GM12873 (cell line): ENCODE results near the gene RSRP1.

Source experiments
- TF ChIP-seq, protein P1 (sequence below): IDR thresholded peaks from 2 replicates; pipeline ENCODE4 v1.5.1; 2012; ENCODE audit warnings: low read depth, mild to moderate bottlenecking, moderate library complexity, low read length, control low read depth; ENCODE audit not compliant: insufficient read depth; ENCODE audit errors: missing control alignments

The RSRP1 gene

DNA sequence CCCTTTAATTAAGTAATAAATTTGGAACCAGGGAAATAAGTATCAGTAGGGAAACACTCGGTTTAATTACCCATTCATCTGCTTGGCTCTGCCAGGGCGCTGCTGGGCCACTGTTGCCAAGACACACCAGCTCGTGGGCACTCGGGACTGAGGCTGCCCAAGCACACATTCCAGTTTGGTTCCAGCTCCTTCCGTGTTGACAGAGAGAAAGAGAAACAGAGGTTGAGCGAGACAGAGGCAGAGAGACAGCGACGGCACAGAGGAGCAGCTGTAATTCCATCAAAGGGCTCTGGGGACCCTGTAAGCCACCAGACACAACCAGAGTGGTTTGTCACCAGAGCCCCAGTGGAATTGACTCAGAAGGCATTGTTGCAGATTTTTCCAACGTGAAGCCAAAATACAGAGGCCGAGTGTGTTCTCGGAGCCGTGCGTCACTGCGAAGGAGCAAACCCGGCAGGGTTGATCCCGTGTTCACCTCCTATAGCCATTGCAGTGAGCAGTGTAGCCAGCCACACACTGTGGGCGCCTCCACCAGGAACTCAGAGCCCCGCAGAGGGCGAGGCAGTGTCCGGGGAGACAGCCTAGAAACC lies 48.5 kb downstream of the RSRP1 start:
- TF ChIP-seq, protein P1, sequence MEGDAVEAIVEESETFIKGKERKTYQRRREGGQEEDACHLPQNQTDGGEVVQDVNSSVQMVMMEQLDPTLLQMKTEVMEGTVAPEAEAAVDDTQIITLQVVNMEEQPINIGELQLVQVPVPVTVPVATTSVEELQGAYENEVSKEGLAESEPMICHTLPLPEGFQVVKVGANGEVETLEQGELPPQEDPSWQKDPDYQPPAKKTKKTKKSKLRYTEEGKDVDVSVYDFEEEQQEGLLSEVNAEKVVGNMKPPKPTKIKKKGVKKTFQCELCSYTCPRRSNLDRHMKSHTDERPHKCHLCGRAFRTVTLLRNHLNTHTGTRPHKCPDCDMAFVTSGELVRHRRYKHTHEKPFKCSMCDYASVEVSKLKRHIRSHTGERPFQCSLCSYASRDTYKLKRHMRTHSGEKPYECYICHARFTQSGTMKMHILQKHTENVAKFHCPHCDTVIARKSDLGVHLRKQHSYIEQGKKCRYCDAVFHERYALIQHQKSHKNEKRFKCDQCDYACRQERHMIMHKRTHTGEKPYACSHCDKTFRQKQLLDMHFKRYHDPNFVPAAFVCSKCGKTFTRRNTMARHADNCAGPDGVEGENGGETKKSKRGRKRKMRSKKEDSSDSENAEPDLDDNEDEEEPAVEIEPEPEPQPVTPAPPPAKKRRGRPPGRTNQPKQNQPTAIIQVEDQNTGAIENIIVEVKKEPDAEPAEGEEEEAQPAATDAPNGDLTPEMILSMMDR = peak; percentile 47

DNA sequence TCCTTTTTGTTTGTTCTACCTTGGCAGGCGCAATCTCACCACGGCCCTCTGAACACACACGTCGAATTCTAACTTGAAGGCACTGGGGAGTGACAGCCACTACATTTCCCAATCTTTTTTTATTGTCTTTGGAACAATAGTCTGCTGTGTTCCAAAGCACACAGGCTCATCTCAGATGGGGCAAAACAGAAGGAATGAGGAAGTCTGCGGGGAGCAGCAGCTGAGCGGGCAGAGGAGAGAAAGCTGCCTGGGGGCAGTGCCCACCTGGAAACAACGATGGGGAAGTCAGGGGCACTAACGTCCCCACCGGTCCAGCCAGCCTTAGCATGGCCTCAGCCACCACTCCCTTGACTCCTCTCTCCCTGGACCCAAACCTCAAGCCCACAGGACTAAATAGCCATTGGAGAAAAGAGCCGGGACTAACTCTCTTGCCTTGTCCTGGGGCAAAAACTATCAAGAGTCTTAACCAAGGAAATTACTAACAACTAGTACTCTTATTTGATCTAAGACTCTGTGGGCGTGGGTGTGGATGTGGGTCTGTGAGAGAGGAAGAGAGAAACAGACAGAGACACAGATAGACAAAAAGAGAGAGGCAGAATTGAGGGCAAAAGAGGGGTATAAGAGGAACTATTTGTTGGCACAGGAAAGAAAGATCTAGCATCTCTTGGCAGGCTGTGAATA lies 49.1 kb downstream of the RSRP1 start:
- TF ChIP-seq, protein P1 = no peak

DNA sequence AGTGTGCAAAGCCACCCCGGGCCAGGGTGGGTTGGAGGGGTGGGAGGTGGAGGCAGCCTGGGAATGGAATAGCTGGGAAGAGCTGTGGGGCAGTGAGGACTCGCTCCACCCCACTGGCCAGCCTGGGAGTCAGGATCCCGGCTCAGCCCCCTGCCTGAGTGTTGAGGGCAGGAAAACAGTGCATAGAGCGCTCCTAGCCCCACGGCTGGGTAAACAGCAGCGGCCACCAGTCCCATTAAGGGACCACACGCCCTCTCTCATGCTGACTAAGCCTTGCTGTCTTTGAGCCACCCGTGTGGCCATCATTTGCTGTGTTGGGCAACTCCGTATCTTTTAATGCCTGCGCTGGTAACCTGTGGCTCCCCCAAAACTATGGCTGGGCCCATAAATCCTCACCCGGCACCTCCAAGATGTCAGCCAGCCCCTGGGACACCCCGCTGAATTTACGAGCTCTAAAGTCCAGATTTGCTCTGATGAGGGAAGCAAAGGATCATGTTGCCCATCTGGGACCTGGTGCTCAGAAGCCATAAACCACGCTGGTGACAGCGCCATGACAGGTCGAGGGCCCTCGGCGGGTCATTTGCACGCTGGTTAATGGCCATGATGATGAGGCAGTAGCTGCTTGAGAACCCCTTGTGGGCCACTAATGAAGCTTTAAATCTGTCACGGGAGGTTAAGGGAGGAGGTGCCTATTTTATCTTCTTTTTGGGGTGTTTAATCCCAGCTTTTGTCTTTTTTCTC lies 49.8 kb downstream of the RSRP1 start:
- TF ChIP-seq, protein P1 = no peak

DNA sequence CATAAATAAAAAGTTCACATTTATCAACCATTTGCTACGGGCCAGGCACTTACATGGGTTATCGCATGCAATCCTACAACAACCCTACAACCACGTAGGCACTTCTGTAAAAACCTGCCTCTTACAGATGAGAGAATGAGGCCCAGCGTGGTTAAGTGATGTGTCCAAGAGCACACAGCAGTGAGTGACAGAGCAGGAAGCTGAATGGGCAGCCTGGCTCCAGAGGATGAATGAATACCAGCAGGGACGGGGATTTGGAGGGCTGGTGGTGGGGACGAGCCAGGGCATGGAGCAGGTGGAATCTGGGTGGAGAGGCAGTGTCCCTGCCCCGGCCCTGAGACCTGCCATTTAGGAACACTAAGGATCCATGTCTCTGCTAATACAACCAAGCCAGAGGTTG lies 50.4 kb downstream of the RSRP1 start:
- TF ChIP-seq, protein P1 = no peak

DNA sequence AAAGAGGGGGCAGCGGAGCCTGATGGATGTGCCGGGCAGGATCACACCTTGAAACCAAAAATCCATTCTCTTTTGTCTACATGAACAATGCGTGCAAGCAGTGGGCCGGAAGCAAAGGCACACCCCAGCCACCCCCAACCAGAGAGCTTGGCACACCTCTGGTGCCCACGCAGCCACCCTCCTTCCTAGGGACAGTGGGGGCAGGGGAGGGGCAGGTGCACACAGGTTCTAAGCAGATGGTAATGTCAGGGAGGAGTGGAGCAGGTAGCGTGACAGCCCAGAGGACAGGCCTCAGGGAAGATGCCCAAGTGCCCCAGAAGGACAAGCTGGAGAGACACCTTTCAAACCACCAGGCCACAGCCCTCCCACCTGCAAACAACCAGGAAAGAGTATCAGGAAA lies 51.4 kb downstream of the RSRP1 start:
- TF ChIP-seq, protein P1 = no peak

DNA sequence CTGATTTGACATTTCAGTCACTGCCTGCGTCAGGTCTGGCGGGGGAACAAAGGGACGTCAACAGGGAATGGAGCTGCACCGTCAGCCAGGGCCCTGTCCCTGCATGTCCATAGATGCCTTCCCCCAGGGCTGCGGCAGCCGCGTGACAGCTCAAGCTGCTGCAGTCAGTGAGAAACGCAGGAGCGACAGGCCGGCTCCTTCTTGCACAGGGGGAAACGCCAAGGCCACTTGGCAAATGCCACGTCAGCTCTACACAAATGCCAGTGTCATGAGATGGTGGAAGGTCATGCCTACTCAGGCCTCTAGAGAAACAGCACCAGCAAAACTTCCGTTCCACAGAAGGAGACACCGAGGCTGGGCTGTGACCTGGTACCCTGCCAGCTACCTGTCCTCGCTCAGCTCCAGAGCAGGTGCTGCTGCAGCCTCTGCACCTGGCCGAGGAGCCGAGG lies 52.7 kb downstream of the RSRP1 start:
- TF ChIP-seq, protein P1 = no peak

DNA sequence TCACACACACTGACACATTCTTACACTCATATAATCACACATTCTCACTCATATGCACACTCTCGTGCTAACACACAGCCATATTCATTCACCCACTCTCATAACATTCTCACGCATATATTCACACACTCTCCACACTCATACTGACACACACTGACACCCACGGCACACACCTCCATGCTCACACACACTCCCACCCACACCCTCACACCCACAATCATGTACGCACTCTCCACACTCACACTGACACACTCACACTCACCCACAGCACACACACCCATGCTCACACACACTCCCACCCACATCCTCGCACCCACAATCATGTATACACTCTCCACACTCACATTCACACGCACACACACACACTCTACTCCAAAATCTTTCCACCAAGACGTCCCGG lies 53.2 kb downstream of the RSRP1 start:
- TF ChIP-seq, protein P1 = no peak
